Left ventricle myocardium inferior (tissue), 1 donor: Measurements from ENCODE around the gene ANAPC2. TPM values are rescaled to one million over a fixed set of nuclear protein-coding genes. Genes with fewer than 3 reads are reported as not detected.
A peak's percentile ranks its signal among the peaks of the same experiment; 100 is the strongest.

Experiments used
- DNase-seq: peaks from one replicate; pipeline ENCODE4 v3.0.0-alpha.2; 2020
- H3K27ac ChIP-seq: fragments of 200-600 bp; replicated peaks from 2 replicates; pipeline ENCODE4 v1.8.0; 2021
- H3K27me3 ChIP-seq: fragments of 200-600 bp; 2 replicates; pipeline ENCODE4 v1.8.0; 2021; ENCODE audit warnings: low read depth
- H3K36me3 ChIP-seq: fragments of 200-600 bp; 2 replicates; pipeline ENCODE4 v1.8.0; 2021
- H3K4me1 ChIP-seq: fragments of 200-600 bp; 2 replicates; pipeline ENCODE4 v1.8.0; 2021
- H3K4me3 ChIP-seq: fragments of 200-600 bp; 2 replicates; pipeline ENCODE4 v1.8.0; 2021; ENCODE audit warnings: mild to moderate bottlenecking, moderate library complexity
- H3K9me3 ChIP-seq: fragments of 200-600 bp; replicated peaks from 2 replicates; pipeline ENCODE4 v1.8.0; 2021
- intact Hi-C: fragments of 100-400 bp; cut with micrococcal nuclease; formaldehyde crosslinking; loops from one replicate; pipeline ENCODE4 v1.11.0; 2022
- total RNA-seq: library from RNA; stranded (reverse); fragmentation: NEBNext Ultra II Directional; extraction: Animal tissue kit (Norgen Biotek cat#: 25700); gene quantifications from one replicate; pipeline ENCODE4 v1.2.1, GENCODE V29; 2021
- TF ChIP-seq, protein P1 (sequence below): fragments of 200-600 bp; IDR thresholded peaks from 2 replicates; pipeline ENCODE4 v1.8.0; 2021; ENCODE audit warnings: antibody characterized with exemption, mild to moderate bottlenecking, borderline replicate concordance
- donor health status: DM: no; HTN: yes; CAD: no; lungs with severe emphysema.

The ANAPC2 gene
- total RNA-seq, 1 donor from 2014 or later = 34.7 TPM

DNA sequence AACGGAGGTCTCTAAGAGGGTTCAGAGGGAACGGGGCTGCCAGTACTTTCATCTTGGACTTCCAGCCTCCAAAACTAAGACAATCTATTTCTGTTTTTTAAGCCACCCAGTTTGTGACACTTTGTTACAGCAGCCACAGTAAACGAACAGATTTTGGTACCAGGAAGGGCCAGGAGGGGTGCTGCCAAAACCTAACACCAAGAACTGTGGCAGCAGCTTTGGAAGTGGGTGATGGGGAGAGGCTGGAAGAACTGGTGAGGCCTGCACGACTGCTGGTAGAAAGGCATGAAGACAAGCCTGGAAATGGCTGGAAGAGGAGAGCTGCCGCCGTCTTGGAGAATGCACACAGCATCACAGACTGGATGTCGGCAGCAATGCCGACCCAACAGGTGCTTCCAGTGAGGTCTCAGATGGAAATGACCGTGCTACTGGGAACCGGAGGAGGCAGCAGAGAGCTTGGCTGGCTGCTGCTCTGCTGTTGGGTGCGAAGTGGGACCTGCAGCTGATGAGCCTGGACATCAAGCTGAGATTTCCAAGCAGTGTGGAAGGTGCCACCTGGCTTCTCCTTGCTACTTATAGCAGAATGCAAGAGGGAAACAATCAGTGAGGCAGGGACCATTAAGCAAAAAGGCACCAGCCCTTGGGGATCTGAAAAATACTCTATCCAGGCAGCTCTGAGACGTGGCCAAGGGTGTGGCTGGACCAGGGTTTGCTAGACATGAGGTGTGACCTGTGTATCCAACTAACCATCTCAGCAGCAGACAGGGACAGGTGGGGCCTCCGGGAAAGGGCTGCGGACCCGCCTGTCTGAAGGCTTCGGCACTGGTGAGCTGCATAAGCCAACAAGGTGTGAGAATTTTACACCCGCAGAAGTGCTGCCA, 11.8 kb downstream of the ANAPC2 start:
- H3K27ac ChIP-seq = no peak overlapping the region
- peaks cover 34% of the 10 kb centered on the region for H3K36me3 ChIP-seq
- DNase-seq = no peak
- intact Hi-C loops = no loop called here
- peaks cover under 1% of the 10 kb centered on the region for H3K27me3 ChIP-seq
- H3K4me3 ChIP-seq = no peak overlapping the region
- H3K4me1 ChIP-seq = no peaks in the 10 kb centered on the region
- TF ChIP-seq, protein P1, sequence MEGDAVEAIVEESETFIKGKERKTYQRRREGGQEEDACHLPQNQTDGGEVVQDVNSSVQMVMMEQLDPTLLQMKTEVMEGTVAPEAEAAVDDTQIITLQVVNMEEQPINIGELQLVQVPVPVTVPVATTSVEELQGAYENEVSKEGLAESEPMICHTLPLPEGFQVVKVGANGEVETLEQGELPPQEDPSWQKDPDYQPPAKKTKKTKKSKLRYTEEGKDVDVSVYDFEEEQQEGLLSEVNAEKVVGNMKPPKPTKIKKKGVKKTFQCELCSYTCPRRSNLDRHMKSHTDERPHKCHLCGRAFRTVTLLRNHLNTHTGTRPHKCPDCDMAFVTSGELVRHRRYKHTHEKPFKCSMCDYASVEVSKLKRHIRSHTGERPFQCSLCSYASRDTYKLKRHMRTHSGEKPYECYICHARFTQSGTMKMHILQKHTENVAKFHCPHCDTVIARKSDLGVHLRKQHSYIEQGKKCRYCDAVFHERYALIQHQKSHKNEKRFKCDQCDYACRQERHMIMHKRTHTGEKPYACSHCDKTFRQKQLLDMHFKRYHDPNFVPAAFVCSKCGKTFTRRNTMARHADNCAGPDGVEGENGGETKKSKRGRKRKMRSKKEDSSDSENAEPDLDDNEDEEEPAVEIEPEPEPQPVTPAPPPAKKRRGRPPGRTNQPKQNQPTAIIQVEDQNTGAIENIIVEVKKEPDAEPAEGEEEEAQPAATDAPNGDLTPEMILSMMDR = peak; percentile 59
- no peaks in the 10 kb centered on the region for H3K9me3 ChIP-seq

DNA sequence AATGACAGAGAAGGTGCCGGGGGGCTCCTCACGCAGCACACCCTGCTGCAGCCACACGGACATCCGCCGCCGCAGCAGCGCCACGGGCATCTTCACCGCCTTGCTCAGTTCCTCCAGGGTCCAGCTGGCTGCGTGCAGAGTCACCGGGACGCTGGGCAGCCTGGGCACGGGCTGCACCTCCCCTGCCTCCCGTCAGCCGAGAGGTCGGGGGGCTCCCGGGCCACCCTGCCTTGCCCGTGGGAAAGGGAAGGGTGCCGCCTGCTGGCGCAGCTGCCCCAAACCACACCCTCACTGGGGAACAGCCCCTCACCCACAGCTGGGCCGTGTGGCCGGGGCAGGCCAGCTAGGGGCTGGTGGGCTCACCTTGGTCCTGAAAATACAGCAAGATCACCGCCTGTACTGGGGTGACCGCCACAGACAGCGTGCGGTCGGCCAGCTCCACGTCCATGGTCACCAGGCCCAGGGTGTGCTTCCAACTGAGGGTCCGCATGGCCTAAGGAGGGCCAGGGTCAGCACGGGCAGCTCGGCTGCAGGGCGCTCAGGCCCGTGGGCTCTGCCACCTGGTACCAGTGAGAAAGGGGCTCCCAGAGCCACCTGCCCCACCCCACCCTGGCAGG, 12.9 kb downstream of the ANAPC2 start:
- no peak for DNase-seq
- Histone ChIP-seq H3K4me1 (no peaks in the 10 kb centered on the region), H3K27me3 (peaks cover 12% of the 10 kb centered on the region), H3K4me3 (no peak overlapping the region), H3K9me3 (no peaks in the 10 kb centered on the region), H3K27ac (no peak overlapping the region), H3K36me3 (peaks cover 23% of the 10 kb centered on the region)
- intact Hi-C loops = no loop called here
- TF ChIP-seq, protein P1 = no peak

DNA sequence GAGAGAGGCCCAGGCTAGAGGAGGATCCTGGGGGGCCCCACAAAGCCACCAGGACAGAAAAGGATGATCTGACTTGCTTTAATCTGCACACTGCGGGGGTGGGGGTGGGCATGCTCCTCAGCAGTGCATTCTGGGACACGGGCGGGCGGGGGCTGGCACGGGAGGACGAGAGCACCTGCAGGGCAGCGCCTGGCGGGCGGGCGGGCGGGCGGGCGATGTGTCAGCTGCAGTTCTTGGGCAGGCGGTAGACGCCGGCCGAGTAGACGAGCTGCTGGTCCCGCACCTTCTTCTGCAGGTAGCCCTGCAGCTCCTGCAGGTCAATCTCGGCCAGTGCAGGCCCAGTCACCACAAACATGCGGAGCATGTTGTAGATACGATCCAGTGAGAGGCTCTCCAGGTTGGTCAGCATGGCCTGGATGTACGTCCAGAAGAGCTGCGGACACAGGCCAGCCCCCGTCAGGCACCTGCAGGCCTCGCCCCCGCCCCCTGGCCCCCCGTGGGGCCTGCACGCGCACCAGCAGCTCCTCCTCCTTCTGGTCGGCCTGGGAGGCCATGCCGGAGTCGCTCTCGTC, 13.6 kb downstream of the ANAPC2 start:
- H3K4me1 ChIP-seq = peaks cover 3% of the 10 kb centered on the region
- H3K27me3 ChIP-seq = peaks cover 18% of the 10 kb centered on the region
- no peak overlapping the region for H3K4me3 ChIP-seq
- peaks cover 16% of the 10 kb centered on the region for H3K36me3 ChIP-seq
- H3K9me3 ChIP-seq = no peaks in the 10 kb centered on the region
- H3K27ac ChIP-seq = no peak overlapping the region
- no peak for DNase-seq
- intact Hi-C loops = no loop called here
- TF ChIP-seq, protein P1 = no peak

DNA sequence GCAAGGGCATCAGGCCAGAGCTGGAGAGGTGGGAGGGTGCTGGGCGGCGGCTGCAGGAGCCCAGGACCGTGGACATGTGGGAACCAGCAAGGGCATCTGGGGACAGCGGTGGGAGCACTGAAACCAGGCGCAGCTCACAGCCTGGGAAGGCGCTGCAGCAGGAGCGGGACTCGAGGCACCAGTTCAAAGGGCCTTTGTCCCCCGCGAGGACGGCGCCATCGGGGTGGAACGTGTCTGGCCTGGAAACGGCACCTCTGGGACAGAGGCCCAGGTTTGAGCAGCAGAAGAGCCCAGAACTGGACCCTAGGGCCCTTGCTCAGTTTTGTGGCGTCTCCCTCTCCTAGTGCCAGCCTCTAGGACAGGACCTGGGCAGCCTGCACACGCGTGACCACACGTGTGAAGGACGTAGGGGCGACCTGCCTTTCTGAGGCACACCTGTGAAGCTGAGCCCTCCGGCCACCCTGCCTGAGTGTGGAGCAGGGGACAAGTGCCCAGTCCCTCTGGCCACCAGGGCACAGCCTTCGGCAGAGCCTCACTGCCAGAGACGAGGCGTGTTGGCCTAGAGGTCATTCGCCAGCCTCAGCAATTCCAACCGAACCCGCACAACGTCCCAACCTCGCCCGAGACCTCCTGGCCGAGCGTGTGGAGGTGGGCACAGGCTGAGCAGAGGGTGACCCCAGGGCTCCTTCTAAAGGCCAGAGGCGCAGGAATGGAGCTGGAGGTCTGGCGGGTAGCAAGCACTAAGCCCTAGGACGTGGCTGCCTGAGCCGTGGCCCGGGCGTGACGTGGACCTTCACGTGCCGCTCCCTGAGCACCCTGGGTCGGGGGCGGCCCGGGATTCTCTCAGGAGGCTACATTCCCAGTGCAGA, 14.3 kb downstream of the ANAPC2 start:
- H3K9me3 ChIP-seq = no peaks in the 10 kb centered on the region
- H3K4me1 ChIP-seq = peaks cover 11% of the 10 kb centered on the region
- H3K27ac ChIP-seq = no peak overlapping the region
- no peak overlapping the region for H3K4me3 ChIP-seq
- no peak for DNase-seq
- peaks cover 8% of the 10 kb centered on the region for H3K36me3 ChIP-seq
- TF ChIP-seq, protein P1 = no peak
- intact Hi-C loops = no loop called here
- peaks cover 26% of the 10 kb centered on the region for H3K27me3 ChIP-seq
